Measurements from ENCODE around the gene MARCHF3. TPM values are rescaled to one million over a fixed set of nuclear protein-coding genes. Genes with fewer than 3 reads are reported as not detected.

MARCHF3 gene
- total RNA-seq, 1 donor from 2014 or later = 16.5 TPM

DNA sequence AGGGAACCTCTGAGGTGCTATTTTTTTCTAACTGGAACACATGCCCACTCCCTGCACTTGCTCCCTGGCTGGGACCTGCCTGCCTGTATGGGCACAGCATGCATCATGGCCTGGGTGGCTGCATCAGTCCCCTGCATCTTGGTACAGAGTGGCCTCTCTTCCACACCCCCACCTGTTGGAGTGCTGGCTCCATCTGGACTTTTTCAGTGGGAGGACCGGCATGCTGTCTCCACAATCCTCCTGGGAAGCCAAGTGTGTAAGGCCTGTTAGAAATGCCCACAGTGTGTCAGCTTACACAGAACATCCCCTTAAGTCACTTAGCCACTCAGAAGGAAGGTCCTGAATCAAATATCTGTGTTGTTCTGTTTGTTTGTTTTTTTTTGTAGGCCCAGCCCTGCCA is 102.9 kb downstream of the MARCHF3 start:
- peaks cover 12% of the 10 kb centered on the region for H3K4me1 Mint-ChIP-seq (ENCODE audit: low read depth, unreplicated experiment)
- no peaks in the 10 kb centered on the region for H3K4me1 ChIP-seq (ENCODE audit: insufficient read depth, low read length)
- DNase-seq (ENCODE audit: low read depth) = no peak
- no peak overlapping the region for H3K9ac ChIP-seq (ENCODE audit: low read length)
- no peak overlapping the region for H3K27ac Mint-ChIP-seq (ENCODE audit: unreplicated experiment)
- TF ChIP-seq EZH2 (IDR thresholded peaks at IDR 0.05; ENCODE audit: insufficient read depth, low read length) (no peak), CTCF (IDR thresholded peaks at IDR 0.05; ENCODE audit: insufficient read depth, low read depth, low read length) (no peak)
- H3K27me3 Mint-ChIP-seq (ENCODE audit: low read depth, unreplicated experiment) = no peaks in the 10 kb centered on the region
- H4K20me1 ChIP-seq (ENCODE audit: insufficient read depth, low read length) = no peaks in the 10 kb centered on the region
- no peak overlapping the region for H3K4me3 Mint-ChIP-seq (ENCODE audit: unreplicated experiment)
- H3K79me2 ChIP-seq (ENCODE audit: insufficient read depth, low read length) = no peaks in the 10 kb centered on the region
- no peaks in the 10 kb centered on the region for H3K9me3 ChIP-seq (ENCODE audit: insufficient read depth, low read depth, low read length)
- H3K36me3 Mint-ChIP-seq (ENCODE audit: low read depth, unreplicated experiment) = no peaks in the 10 kb centered on the region
- no peak overlapping the region for H3K27ac ChIP-seq (ENCODE audit: low read depth, low read length)
- no peaks in the 10 kb centered on the region for H3K9me3 Mint-ChIP-seq (ENCODE audit: unreplicated experiment)
- no peak overlapping the region for H3K4me2 ChIP-seq (ENCODE audit: low read length)
- no peak overlapping the region for H3K4me3 ChIP-seq (ENCODE audit: insufficient read depth, low read depth, low read length)
- FAIRE-seq = no peak
- no peaks in the 10 kb centered on the region for H3K27me3 ChIP-seq (ENCODE audit: insufficient read depth, low read length)
- H2AFZ ChIP-seq (ENCODE audit: low read depth, low read length) = no peak overlapping the region
- no peaks in the 10 kb centered on the region for H3K36me3 ChIP-seq (ENCODE audit: insufficient read depth, low read length)

DNA sequence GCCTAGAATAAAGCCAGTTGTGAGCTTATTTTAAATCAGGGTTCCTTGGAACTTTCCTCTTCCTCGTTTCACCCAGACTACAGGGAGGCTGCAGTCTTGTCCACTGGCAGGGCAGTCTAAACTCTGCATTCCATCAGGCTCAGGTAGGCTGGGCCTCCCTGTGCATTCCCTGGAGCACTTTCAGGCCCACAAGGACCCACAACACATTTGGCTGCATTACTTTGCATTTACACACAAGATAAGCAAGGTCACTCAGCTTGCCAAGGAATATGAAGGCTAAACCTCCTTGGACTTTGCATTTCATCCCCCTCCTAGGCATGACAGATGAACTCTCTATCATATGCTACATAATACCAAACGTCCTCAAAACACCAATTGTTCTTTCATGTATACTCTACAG is 104.2 kb downstream of the MARCHF3 start:
- H3K4me3 Mint-ChIP-seq (ENCODE audit: unreplicated experiment) = no peak overlapping the region
- Histone ChIP-seq H4K20me1 (ENCODE audit: insufficient read depth, low read length) (no peaks in the 10 kb centered on the region), H3K4me3 (ENCODE audit: insufficient read depth, low read depth, low read length) (no peak overlapping the region), H3K36me3 (ENCODE audit: insufficient read depth, low read length) (no peaks in the 10 kb centered on the region), H3K4me1 (ENCODE audit: insufficient read depth, low read length) (no peaks in the 10 kb centered on the region), H3K27ac (ENCODE audit: low read depth, low read length) (no peak overlapping the region), H2AFZ (ENCODE audit: low read depth, low read length) (no peak overlapping the region), H3K27me3 (ENCODE audit: insufficient read depth, low read length) (no peaks in the 10 kb centered on the region), H3K9ac (ENCODE audit: low read length) (no peak overlapping the region), H3K9me3 (ENCODE audit: insufficient read depth, low read depth, low read length) (no peaks in the 10 kb centered on the region), H3K4me2 (ENCODE audit: low read length) (no peak overlapping the region), H3K79me2 (ENCODE audit: insufficient read depth, low read length) (no peaks in the 10 kb centered on the region)
- peaks cover 12% of the 10 kb centered on the region for H3K4me1 Mint-ChIP-seq (ENCODE audit: low read depth, unreplicated experiment)
- no peak overlapping the region for H3K27ac Mint-ChIP-seq (ENCODE audit: unreplicated experiment)
- H3K27me3 Mint-ChIP-seq (ENCODE audit: low read depth, unreplicated experiment) = peaks cover under 1% of the 10 kb centered on the region
- no peaks in the 10 kb centered on the region for H3K36me3 Mint-ChIP-seq (ENCODE audit: low read depth, unreplicated experiment)
- FAIRE-seq (no peak), DNase-seq (ENCODE audit: low read depth) (no peak)
- TF ChIP-seq CTCF (IDR thresholded peaks at IDR 0.05; ENCODE audit: insufficient read depth, low read depth, low read length) = no peak
- no peak for TF ChIP-seq EZH2 (IDR thresholded peaks at IDR 0.05; ENCODE audit: insufficient read depth, low read length)
- no peaks in the 10 kb centered on the region for H3K9me3 Mint-ChIP-seq (ENCODE audit: unreplicated experiment)

GRCh38 chr5:126925482-126925881 is 104.9 kb downstream of the MARCHF3 start:
- Histone ChIP-seq H3K36me3 (ENCODE audit: insufficient read depth, low read length) (no peaks in the 10 kb centered on the region), H3K9ac (ENCODE audit: low read length) (no peak overlapping the region), H4K20me1 (ENCODE audit: insufficient read depth, low read length) (no peaks in the 10 kb centered on the region), H3K4me1 (ENCODE audit: insufficient read depth, low read length) (no peaks in the 10 kb centered on the region), H3K27me3 (ENCODE audit: insufficient read depth, low read length) (no peaks in the 10 kb centered on the region), H3K27ac (ENCODE audit: low read depth, low read length) (no peak overlapping the region), H3K4me3 (ENCODE audit: insufficient read depth, low read depth, low read length) (no peak overlapping the region), H2AFZ (ENCODE audit: low read depth, low read length) (no peak overlapping the region), H3K4me2 (ENCODE audit: low read length) (no peak overlapping the region), H3K9me3 (ENCODE audit: insufficient read depth, low read depth, low read length) (no peaks in the 10 kb centered on the region), H3K79me2 (ENCODE audit: insufficient read depth, low read length) (no peaks in the 10 kb centered on the region)
- no peak for DNase-seq (ENCODE audit: low read depth)
- Mint-ChIP-seq H3K27ac (ENCODE audit: unreplicated experiment) (no peak overlapping the region), H3K4me1 (ENCODE audit: low read depth, unreplicated experiment) (peaks cover 9% of the 10 kb centered on the region), H3K27me3 (ENCODE audit: low read depth, unreplicated experiment) (peaks cover 1% of the 10 kb centered on the region), H3K4me3 (ENCODE audit: unreplicated experiment) (no peak overlapping the region), H3K9me3 (ENCODE audit: unreplicated experiment) (no peaks in the 10 kb centered on the region), H3K36me3 (ENCODE audit: low read depth, unreplicated experiment) (no peaks in the 10 kb centered on the region)
- FAIRE-seq = no peak
- TF ChIP-seq EZH2 (IDR thresholded peaks at IDR 0.05; ENCODE audit: insufficient read depth, low read length) (no peak), CTCF (IDR thresholded peaks at IDR 0.05; ENCODE audit: insufficient read depth, low read depth, low read length) (no peak)
